HG03097 (cell line): ENCODE results near the gene MAPRE3.

Experiments
- ATAC-seq: cut with Tn5 transposase; IDR thresholded peaks from one replicate; pipeline ENCODE4 v1.9.1; 2021; ENCODE audit not compliant: unreplicated experiment, low FRiP score

Gene MAPRE3

DNA sequence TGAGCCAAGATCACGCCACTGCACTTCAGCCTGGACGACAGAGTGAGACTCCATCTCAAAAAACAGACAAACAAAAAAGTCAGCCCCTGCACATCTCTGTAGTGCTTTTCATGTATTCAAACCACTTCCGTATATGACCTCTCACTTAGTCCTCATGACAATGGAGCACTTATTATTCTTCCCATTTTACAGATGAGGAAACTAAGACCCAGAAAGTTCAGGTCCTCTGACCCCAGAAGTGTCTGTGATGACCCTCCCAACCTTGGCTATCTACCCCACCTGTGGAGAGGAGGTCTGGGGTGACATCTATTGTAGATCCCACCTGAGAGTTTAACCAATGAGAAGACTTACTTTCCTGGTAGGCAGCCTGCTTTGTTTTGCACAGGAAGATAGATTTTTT lies 21.6 kb upstream of the MAPRE3 start:
- no peak for ATAC-seq

DNA sequence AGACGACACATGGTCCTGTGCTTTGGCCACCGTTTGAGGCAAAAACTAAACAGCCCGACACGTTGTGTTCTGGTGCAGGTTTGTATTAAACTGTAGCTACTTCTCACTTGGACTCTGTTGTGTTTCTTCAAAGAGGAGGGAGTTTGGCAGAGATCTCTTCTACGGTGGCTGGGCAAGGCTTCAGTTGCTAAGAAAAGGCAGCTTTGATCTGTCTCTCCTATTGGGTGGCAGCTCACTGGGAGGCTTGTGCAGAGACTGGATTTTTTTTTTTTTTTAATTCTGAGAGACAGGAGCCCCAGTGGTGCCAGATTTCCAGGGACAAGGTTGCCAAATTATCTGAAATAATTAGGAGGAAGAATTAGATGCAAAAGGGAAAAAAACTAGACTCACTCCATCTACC lies 20.2 kb upstream of the MAPRE3 start:
- ATAC-seq, result no peak

DNA sequence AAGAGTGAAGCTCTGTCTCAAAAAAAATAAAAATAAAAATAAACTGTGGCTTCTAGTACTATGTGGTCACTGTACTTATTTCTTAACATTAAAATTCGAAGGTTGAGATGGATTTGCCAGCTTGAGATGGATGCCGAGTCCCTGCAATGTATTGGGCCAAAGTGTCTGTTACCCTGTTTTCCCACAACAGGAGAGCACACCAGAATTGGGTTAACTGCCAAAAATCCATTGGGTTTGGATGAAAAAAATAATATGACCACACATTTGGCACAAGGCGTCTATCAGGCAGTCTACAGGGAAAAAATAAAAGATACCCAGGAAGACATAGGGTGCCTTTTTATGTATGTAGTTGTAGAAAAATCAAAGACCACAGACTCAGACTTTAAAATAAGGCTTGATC lies 19.2 kb upstream of the MAPRE3 start:
- ATAC-seq, result no peak

DNA sequence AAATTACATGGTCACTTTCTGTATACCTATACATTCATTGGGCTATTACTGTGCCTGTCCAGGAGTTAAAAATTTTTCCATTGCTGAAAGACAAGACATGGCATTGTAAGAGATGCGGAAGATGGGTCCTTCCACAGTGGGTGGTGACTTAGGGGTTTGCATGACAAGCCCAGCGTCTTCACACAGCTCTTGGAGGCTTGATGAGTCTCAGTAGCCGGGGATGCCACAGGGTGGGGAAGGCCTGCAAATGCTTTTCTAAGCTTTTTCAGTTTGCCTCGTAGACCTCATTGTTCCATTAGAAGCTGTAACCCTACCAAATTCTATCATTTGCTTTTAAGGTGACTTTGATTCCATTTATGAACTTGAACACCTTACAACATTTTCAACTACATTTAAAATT lies 18.1 kb upstream of the MAPRE3 start:
- ATAC-seq, result no peak

DNA sequence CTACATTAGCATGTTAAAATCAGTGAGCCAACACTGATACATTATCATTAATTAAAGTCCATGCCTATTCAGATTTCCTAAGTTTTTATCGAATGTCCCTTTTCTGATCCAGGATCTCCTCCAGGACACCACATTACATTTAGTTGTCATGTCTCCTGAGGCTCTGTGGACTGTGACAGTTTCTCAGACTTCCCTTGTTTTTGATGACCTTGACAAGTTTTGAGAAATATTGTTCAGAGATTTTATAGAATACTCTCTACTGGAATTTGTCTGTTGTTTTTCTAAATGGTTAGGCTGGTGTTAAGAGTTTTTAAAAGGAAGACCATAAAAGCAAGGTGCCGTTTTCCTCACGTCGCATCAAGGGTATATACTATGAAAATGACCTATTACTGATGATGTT lies 16.3 kb upstream of the MAPRE3 start:
- ATAC-seq, result no peak

DNA sequence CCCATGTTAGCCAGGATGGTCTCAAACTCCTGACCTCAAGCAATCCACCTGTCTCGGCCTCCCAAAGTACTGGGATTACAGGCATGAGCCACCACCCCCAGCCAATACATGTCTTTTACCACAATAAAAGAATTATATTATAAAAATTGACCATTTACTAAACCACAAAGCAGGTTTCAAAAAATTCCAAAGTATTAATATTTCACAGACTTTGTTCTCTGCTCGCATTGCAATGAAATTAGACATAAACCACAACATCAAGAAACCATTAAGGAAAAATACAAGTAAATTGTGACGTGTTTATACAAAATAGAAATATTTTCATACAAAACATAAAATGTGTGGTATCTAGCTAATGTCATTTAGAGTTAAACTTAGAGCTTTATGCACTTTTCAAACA lies 13.4 kb upstream of the MAPRE3 start:
- no peak for ATAC-seq

DNA sequence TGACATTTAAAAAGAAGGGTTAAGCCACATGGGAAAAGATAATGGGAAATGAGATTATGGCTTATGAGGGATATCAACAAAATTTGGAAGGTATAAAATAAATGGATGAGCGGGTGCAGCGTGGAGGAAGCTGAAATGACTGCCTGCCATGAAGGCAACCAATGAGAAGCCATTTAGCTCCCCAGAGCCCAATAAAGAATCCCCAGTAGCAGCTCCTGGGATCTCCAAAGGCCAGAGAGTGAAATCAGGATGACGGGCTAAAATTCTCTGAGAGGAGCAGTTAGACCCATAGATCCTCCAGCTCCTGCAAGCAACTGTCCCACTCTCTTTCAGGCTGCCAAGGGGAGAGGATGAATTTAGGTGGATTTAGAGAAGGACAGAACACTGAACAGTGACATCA lies 12.9 kb upstream of the MAPRE3 start:
- no peak for ATAC-seq

DNA sequence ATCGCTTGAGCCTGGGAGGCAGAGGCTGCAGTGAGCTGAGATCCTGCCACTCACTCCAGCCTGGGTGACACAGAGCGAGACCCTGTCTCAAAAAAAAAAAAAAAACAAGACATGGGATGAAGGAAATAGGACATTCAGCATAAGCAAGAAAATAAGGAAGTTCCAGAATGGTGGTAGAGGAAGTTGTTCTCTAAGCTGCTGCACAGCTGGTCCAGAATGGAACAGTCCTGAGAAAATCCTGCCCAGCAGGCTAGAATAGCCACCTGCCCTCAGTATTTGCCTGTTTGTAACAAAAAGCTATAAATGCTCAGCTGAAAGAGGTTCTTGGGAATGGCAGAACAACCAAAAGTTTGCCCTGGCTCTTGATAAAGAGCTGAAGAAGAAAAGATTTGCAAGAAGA lies 11.1 kb upstream of the MAPRE3 start:
- ATAC-seq, result no peak

DNA sequence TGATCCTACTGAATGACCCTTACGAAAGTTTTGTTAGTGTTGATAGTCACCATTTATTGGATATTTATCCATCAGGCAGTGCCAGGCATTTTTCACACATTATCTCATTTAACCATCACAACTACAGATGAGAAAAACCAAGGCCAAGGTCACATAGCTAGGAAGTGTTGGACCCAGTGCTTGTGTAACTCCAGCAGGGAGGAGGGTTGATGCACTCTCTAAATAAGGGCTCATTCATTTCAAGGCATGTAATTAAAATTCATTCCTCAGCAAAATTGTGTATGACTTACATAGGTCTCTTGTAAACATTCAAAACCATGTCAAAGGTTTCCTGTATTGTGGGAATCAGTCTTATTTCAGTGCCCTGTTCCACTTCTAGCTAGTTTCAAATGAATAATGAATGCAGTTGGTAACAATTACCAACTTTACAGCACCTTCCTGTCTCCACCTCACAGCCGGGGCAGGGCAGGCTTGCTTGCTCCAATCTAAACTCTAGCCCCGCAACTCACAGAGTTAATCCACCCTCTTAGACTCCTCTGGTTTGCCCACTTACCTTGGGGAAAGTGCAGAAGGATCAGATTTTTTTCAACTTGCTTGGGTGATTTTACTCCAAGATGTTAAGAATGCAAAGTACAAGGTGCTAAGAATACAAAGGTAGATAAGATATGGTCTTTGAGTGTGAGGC lies 5.8 kb upstream of the MAPRE3 start:
- ATAC-seq, result no peak

DNA sequence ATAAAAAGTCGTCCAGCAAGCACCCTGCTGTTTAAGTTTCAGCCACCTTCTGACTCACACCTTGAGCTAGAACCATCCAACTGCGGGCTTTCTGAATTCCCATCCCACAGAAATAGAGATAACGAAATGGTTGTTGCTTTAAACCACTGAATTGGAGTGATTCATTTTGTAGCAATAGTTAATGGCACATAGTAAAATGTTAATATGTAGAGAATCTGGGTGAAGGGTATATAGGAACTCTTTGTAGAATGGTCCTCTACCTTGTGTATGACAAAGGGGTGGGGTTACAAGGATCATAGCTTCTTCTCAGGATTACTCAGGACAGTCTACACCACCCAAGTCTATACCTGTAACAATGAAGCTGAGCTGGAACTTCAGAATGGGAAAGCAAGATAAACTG lies 2.4 kb upstream of the MAPRE3 start:
- ATAC-seq, result no peak

DNA sequence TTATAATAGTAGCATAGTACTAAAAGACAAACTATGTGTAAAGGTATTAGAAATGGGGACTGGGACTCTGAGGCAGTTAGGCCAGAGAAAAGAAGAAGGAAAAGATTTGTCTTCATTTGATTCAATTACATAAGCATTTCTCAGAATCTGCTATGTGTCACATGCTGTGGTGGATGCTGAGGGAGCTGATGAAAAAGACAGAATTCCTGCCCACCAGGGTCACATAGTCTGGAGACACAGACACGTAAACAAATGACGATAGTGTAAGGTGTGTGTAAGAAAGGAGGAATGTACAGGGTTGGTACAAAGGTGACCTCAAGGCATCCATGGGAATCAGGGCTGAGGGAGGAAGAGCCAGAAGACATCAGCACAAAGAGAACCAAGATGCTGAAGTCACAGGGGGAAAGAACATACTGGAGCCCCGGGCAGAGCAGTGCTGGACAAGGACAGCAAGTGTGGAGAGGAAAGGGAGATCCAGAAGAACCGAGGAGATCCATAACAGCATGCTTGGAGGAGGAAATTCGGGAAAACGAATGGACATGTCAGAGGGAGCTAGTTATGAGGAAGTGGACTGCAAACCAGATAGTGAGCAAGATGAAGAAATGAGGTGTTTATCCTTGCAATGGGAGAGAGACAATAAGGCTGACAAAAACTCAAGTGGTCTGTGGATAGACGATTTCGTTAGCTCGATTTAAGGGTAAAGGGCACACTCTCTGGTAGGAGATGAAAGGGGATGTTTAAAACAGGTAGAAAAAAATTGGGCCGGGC lies 1.2 kb upstream of the MAPRE3 start:
- ATAC-seq, result no peak

DNA sequence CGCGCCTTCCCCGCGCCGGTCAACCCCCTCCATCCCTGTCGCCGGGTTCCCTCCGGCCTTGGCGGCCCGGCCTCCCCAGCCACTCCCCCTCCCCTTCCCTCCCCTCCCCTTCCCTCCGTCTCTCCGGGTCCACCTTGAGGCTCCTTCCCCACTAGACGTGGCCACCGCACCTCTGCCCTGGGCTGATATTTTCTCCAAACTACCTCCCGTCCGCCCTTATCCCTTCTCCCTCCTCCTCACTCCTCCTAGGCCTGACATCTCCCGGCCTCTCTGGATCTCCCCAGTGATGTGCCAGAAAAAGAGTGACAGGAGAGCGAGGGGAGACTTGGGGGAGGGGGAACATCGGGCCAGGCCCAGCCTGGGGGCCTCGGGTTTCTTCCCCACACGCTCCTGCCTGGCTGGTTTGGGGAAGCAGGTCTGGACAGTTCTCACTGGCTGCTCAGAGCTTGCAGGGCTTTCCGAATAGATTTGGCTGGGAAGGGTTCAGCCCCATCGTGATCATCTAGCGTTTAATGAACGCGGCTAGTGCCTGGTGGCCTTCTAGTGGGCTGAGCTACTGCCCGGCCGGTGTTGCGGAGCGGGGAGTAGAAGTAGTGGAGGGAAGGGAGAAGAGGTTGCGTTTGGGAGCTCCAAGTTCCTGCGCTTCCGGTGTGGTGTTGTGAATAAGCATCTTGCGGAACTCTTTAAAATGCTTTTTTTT lies 641 bp downstream of the MAPRE3 start:
- no peak for ATAC-seq

DNA sequence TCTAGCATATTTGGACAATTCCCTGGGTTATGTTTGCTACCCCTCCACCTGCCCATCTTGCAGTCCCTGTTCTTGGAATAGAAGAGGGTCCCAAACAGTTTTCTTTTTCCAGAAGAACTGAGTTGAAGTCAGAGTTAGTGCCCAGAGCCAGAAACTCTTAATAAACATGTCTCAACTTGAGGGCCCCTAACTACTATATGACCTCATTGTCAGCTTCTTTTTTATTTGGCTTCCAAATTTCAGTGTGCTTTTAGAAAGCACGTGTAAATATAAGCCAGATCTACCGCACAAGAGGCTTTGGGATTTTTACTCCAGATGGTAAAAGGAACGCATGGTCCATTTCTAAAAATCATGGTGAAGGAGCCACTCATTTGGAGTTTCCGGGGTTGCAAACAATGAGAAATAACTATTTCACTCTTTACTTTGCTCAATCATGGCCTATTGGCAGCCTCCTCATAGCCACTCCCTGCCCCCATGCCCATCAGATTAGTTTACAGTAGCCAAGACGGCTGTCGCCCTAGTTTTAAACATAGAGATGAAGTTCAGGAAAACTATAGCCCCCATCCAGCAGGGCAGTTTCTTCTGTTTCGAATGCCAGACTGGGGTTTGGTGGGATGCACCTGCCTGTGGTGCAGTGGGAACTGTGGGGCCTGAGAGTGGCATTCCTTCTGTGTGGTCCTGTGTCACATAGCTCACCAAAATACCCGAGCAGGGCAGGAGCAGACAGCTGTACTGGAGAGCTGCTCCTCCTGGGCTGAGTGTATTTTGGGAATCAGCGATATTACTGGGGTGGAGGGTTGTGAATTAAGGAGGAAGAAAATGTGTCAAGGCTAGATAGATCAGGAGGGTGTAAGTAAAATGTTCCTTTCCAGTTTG lies 1.7 kb downstream of the MAPRE3 start:
- ATAC-seq, result no peak

DNA sequence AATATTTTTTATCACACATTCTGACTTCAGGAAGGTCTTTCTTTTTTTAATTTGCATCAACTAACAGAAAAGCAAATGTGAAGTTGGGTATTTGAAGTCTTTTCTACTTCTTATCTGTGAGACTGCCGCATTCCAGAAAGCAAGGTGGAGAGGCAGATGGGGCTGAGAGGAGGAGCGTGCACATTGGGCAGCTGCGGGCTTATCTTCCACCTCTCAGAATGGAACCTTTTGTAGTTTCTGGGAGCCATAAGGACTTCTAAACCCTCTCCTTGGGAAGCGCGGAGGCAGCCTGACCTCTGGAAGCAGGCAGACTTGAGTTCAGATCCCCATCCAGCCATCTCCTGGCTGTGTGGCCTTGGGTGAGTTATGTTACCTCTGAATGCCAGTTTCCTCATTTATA lies 3.9 kb downstream of the MAPRE3 start:
- ATAC-seq, result no peak

DNA sequence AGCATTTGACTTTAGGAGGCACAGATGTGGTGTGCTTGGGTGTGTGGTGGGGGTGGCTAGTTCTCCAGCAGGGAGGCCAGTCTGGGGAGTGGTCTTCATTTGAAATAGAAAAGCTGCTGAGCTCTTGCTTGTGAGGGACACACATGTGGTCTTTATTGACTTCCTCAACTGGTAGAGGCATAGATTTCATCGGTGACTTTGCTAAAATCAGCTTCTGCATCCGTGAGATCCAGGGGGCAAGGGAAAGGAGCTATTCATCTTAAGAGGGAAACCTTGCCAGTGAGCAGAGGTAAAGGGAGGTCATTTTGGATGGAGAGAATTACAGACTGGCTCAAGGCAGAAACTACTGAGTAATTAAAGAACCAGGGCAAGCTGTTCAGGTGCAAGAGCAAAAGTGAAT lies 4.7 kb downstream of the MAPRE3 start:
- ATAC-seq, result no peak

DNA sequence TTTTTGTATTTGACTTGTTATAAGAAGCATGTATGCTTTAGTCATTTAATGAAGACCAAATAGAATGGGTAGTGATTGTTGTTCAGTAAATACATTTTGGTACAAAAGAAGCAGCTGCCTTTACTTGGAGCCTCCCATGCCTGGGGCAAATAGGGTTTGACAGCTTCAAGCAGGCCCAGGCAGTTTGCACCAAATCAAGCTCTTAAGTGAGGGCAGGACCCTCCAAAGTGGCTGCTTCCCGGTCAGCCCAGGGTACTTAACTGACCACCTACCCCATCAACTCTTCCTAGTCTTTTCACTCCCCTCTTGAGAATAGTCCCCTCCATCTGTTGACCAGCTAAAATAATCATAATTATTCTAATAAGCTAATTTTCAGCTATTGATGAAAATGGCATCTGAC lies 5.2 kb downstream of the MAPRE3 start:
- no peak for ATAC-seq

DNA sequence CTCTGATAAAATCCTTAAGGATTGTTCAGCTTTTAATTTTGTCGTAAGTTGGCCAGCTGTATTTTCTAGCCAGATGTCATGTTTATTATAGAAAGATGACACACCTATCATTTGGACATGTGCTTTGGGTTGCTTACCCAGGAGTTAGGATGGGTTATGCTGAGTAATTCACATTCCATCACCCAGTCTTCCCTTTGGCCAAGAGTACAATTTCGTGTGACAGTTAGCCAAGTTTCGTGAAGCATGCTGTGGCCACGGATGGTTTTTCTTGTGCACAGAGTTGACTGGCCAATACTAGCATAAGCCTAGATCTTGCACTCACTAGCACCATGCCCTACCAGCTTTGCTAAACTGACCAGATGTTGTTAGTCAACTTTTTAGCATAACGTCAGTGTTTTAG lies 5.8 kb downstream of the MAPRE3 start:
- no peak for ATAC-seq

DNA sequence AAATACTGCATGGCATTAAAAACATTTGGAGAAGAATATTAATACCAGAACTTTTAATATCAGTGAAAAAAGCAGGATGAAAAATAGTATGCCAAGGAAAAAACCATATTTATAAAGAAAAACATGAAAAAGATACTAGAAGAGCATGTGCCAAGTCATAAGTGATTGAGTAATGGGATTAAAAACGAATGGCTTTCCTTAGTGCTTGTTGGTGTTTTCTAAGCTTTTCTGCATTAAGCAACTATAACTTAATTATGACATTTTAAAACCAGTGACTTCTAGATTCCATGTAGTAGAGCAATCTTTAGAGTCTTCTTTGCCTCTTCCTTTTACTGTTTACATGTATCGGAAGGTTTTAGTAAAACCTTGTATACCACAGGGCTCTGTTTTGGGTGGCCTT lies 6.6 kb downstream of the MAPRE3 start:
- no peak for ATAC-seq

DNA sequence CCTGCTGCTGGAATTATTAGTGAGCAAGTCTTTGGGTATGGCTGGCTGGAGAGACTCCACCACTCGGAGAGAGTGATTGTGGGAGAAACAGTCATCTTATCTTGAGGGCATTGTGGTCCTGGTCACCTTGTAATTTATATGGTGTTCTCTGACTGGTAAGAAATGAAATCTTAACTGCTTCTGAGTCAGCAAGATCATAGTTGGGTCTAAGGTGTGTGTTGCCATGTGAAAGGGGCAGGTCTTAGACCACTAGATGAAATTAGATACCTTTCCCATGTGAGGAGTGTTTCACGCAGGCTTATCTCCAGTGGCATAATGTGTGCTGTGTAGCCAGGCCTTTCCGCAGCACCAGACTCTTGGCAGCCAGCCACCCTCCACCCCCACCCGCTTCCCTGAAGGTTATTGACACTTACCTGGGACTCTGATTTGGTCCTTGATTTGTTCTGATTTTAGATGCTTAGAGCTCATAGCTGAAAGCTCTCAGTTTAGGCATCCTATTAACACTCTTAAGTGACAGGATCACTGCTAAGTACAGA lies 7.7 kb downstream of the MAPRE3 start:
- no peak for ATAC-seq

DNA sequence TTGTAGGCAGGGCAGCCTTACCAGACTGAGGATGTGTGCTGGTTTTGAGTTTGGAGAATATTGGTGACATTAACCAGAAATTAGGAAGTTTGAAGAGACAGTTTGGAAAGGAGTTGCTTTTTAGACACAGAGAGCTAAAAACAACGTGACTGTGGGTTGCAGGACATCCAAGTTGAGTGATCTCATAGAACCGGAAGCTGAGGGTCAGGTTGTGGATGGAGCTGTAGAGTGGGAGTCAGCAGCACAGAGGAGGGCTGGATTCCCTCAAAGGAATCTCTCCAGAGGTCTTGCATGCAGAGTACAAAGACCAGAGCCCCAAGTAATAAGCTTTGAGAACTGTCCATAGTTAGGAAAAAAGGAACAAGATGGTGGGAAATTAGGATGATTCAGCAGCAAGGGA lies 9.3 kb downstream of the MAPRE3 start:
- no peak for ATAC-seq

DNA sequence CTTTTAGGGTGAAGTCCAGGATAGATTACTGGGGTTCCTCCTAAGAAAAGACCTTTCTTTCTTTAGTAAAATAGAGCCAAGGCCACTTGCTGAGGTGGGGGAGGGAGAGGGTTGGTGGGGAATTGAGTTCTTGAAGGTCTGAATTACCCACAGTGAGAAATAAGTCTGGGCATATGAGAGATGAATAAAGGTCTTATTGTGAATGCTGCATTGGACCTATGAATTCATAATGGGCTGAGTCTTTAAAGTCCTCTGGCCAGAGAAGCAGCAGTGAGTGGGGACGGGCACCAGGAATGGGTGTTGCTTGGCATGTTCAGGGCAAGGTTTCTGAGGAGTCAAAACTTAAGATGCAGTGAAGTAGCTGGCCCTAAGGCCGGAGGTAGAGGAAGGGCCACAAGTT lies 10.5 kb downstream of the MAPRE3 start:
- ATAC-seq, result no peak
